BLaER1 treated with 17β-estradiol and CSF1 and Interleukin-3, amounts not matched to agents 10 nM and 100 nM (cell line): ENCODE measurements around the gene FAF1.

Experiments used
- H3K27ac ChIP-seq, 11 experiments: shearing (Covaris generic); formaldehyde crosslinking; 2 replicates each; pipeline ENCODE4 v1.8.1; 2022
- H3K27me3 ChIP-seq, 11 experiments: shearing (Covaris generic); formaldehyde crosslinking; 2 replicates each; pipeline ENCODE4 v1.8.1; 2022
- H3K36me3 ChIP-seq, 11 experiments: shearing (Covaris generic); formaldehyde crosslinking; 2 replicates each; pipeline ENCODE4 v1.8.1; 2022
- H3K4me1 ChIP-seq, 10 experiments: shearing (Covaris generic); formaldehyde crosslinking; 2 replicates each; pipeline ENCODE4 v1.8.1; 2022
- H3K4me2 ChIP-seq, 11 experiments: shearing (Covaris generic); formaldehyde crosslinking; 2 replicates each; pipeline ENCODE4 v1.8.1; 2022
- H3K4me3 ChIP-seq, 10 experiments: shearing (Covaris generic); formaldehyde crosslinking; 2 replicates each; pipeline ENCODE4 v1.8.1; 2022
- H3K9ac ChIP-seq, 11 experiments: shearing (Covaris generic); formaldehyde crosslinking; 2 replicates each; pipeline ENCODE4 v1.8.1; 2022
- H3K9me3 ChIP-seq, 11 experiments: shearing (Covaris generic); formaldehyde crosslinking; replicated peaks in 1 of 11; 2 replicates each; pipeline ENCODE4 v1.8.1; 2022
- H4K20me1 ChIP-seq, 11 experiments: shearing (Covaris generic); formaldehyde crosslinking; 2 replicates each; pipeline ENCODE4 v1.8.1; 2022
- Cebpa-rat ChIP-seq, 11 experiments: shearing (Covaris generic); IDR thresholded peaks; 2 replicates each; pipeline ENCODE4 v1.8.1; 2022

The FAF1 gene

GRCh38 chr1:50822035-50822776, 137.9 kb downstream of the FAF1 start:
- H3K36me3 ChIP-seq, result peaks cover 0 to 6% (median 0%) of the 10 kb centered on the region in 11 experiments; a peak in 2 of 22 replicates

GRCh38 chr1:50820545-50820944, 139.5 kb downstream of the FAF1 start:
- Histone ChIP-seq H3K4me1 (no peaks in the 10 kb centered on the region), H3K27ac (no peak overlapping the region), H3K4me2 (no peak overlapping the region), H4K20me1 (peaks cover 0 to 6% (median 0%) of the 10 kb centered on the region in 11 experiments; a peak in 3 of 22 replicates), H3K36me3 (peaks cover 0 to 10% (median 0%) of the 10 kb centered on the region in 11 experiments; a peak in 2 of 22 replicates), H3K4me3 (no peak overlapping the region), H3K27me3 (no peaks in the 10 kb centered on the region), H3K9ac (no peak overlapping the region), H3K9me3 (peaks cover 0 to 19% (median 11%) of the 10 kb centered on the region in 11 experiments; a peak in 16 of 22 replicates)
- no peak for TF ChIP-seq Cebpa-rat (IDR thresholded peaks at IDR 0.05)

More at GRCh38 chr1:50822035-50822776, 137.9 kb downstream of the FAF1 start:
- Histone ChIP-seq H3K4me3 (no peak overlapping the region), H3K4me1 (no peaks in the 10 kb centered on the region), H3K4me2 (no peak overlapping the region), H4K20me1 (peaks cover 0 to 6% (median 0%) of the 10 kb centered on the region in 11 experiments; a peak in 3 of 22 replicates), H3K27me3 (no peaks in the 10 kb centered on the region), H3K27ac (no peak overlapping the region), H3K9ac (no peak overlapping the region), H3K9me3 (peaks cover 11 to 21% (median 13%) of the 10 kb centered on the region in 11 experiments)
- TF ChIP-seq Cebpa-rat (IDR thresholded peaks at IDR 0.05), result no peak

- Histone ChIP-seq H3K4me1 (no peaks in the 10 kb centered on the region), H3K4me3 (no peak overlapping the region), H3K27ac (no peak overlapping the region), H3K9me3 (peaks cover 41 to 68% (median 53%) of the 10 kb centered on the region in 11 experiments), H3K36me3 (peaks cover 5 to 39% (median 17%) of the 10 kb centered on the region in 11 experiments; a peak in 14 of 22 replicates), H3K9ac (no peak overlapping the region), H4K20me1 (peaks cover 0 to 35% (median 0%) of the 10 kb centered on the region in 11 experiments; a peak in 6 of 22 replicates), H3K4me2 (no peak overlapping the region), H3K27me3 (no peaks in the 10 kb centered on the region)
- no peak for TF ChIP-seq Cebpa-rat (IDR thresholded peaks at IDR 0.05)
Observed at GRCh38 chr1:50812346-50812745, 147.7 kb downstream of the FAF1 start.

- peaks cover 0 to 52% (median 0%) of the 10 kb centered on the region in 11 experiments; a peak in 7 of 22 replicates for H4K20me1 ChIP-seq
- no peak overlapping the region for H3K4me2 ChIP-seq
- no peak overlapping the region for H3K27ac ChIP-seq
- H3K9ac ChIP-seq, result no peak overlapping the region
- H3K4me1 ChIP-seq, result no peaks in the 10 kb centered on the region
- TF ChIP-seq Cebpa-rat (IDR thresholded peaks at IDR 0.05), result no peak
- no peak overlapping the region for H3K4me3 ChIP-seq
- H3K9me3 ChIP-seq, result peaks cover 45 to 56% (median 52%) of the 10 kb centered on the region in 11 experiments
- peaks cover 5 to 34% (median 17%) of the 10 kb centered on the region in 11 experiments; a peak in 14 of 22 replicates for H3K36me3 ChIP-seq
- no peaks in the 10 kb centered on the region for H3K27me3 ChIP-seq
Observed at GRCh38 chr1:50808296-50808695, 151.8 kb downstream of the FAF1 start.

- TF ChIP-seq Cebpa-rat (IDR thresholded peaks at IDR 0.05), result no peak
- Histone ChIP-seq H4K20me1 (0 out of 22 replicates have a peak, but pooled peaks cover 0 to 6% (median 0%) of the 10 kb centered on the region in 11 experiments), H3K36me3 (peaks cover 0 to 18% (median 3%) of the 10 kb centered on the region in 11 experiments; a peak in 5 of 22 replicates), H3K27ac (no peak overlapping the region), H3K27me3 (no peaks in the 10 kb centered on the region), H3K9me3 (no peaks in the 10 kb centered on the region), H3K9ac (no peak overlapping the region), H3K4me3 (no peak overlapping the region), H3K4me2 (no peak overlapping the region), H3K4me1 (peaks cover 0 to 7% (median 0%) of the 10 kb centered on the region in 10 experiments; a peak in 1 of 20 replicates)
Observed at GRCh38 chr1:50796272-50796671, 163.8 kb downstream of the FAF1 start.

GRCh38 chr1:50793521-50793920, 166.5 kb downstream of the FAF1 start:
- no peaks in the 10 kb centered on the region for H3K4me1 ChIP-seq
- TF ChIP-seq Cebpa-rat (IDR thresholded peaks at IDR 0.05), result no peak
- H3K4me3 ChIP-seq, result no peak overlapping the region
- H3K27ac ChIP-seq, result no peak overlapping the region
- peaks cover 0 to 18% (median 3%) of the 10 kb centered on the region in 11 experiments; a peak in 5 of 22 replicates for H3K36me3 ChIP-seq
- no peaks in the 10 kb centered on the region for H3K9me3 ChIP-seq
- 0 out of 22 replicates have a peak, but pooled peaks cover 0 to 6% (median 0%) of the 10 kb centered on the region in 11 experiments for H4K20me1 ChIP-seq
- no peak overlapping the region for H3K9ac ChIP-seq
- H3K4me2 ChIP-seq, result no peak overlapping the region
- H3K27me3 ChIP-seq, result no peaks in the 10 kb centered on the region

- H4K20me1 ChIP-seq, result no peaks in the 10 kb centered on the region
- no peak overlapping the region for H3K4me3 ChIP-seq
- no peaks in the 10 kb centered on the region for H3K27me3 ChIP-seq
- no peak overlapping the region for H3K4me2 ChIP-seq
- peaks cover 20 to 51% (median 28%) of the 10 kb centered on the region in 11 experiments; a peak in 21 of 22 replicates for H3K36me3 ChIP-seq
- no peak overlapping the region for H3K27ac ChIP-seq
- peaks cover 0 to 4% (median 0%) of the 10 kb centered on the region in 11 experiments; a peak in 1 of 22 replicates for H3K9me3 ChIP-seq
- TF ChIP-seq Cebpa-rat (IDR thresholded peaks at IDR 0.05), result no peak
- no peak overlapping the region for H3K9ac ChIP-seq
- H3K4me1 ChIP-seq, result peaks cover 0 to 9% (median 6%) of the 10 kb centered on the region in 10 experiments; a peak in 9 of 20 replicates
Observed at GRCh38 chr1:50787266-50787665, 172.8 kb downstream of the FAF1 start.

- peak overlapping the region in 1 of 11 experiments; percentile 0; a peak in 2 of 22 replicates for H3K27ac ChIP-seq
- H3K27me3 ChIP-seq, result no peaks in the 10 kb centered on the region
- no peak for TF ChIP-seq Cebpa-rat (IDR thresholded peaks at IDR 0.05)
- H3K9ac ChIP-seq, result no peak overlapping the region
- peak overlapping the region in 10 of 11 experiments; percentile 12 to 45 (median 30); a peak in 11 of 22 replicates for H3K4me2 ChIP-seq
- no peaks in the 10 kb centered on the region for H4K20me1 ChIP-seq
- H3K4me3 ChIP-seq, result no peak overlapping the region
- peaks cover 0 to 4% (median 0%) of the 10 kb centered on the region in 11 experiments; a peak in 2 of 22 replicates for H3K9me3 ChIP-seq
- peaks cover 36 to 81% (median 44%) of the 10 kb centered on the region in 11 experiments for H3K36me3 ChIP-seq
- peaks cover 0 to 13% (median 8%) of the 10 kb centered on the region in 10 experiments; a peak in 11 of 20 replicates for H3K4me1 ChIP-seq
Observed at GRCh38 chr1:50783286-50783685, 176.8 kb downstream of the FAF1 start.

- TF ChIP-seq Cebpa-rat (IDR thresholded peaks at IDR 0.05), result no peak
- no peak overlapping the region for H3K4me2 ChIP-seq
- no peak overlapping the region for H3K27ac ChIP-seq
Observed at GRCh38 chr1:50780797-50781196, 179.3 kb downstream of the FAF1 start.

More at GRCh38 chr1:50780797-50781196, 179.3 kb downstream of the FAF1 start:
- Histone ChIP-seq H3K4me1 (peaks cover 0 to 13% (median 8%) of the 10 kb centered on the region in 10 experiments; a peak in 11 of 20 replicates), H3K4me3 (no peak overlapping the region), H3K36me3 (peaks cover 14 to 71% (median 24%) of the 10 kb centered on the region in 11 experiments), H4K20me1 (no peaks in the 10 kb centered on the region; a peak in 1 of 22 replicates), H3K9ac (no peak overlapping the region), H3K27me3 (no peaks in the 10 kb centered on the region), H3K9me3 (peaks cover 0 to 4% (median 0%) of the 10 kb centered on the region in 11 experiments; a peak in 2 of 22 replicates)
